GM10266 (cell line): Measurements from ENCODE around the gene ACOT13.
"Not testable (repeated sequence)": the region's sequence is repeated elsewhere in the genome, so short reads cannot be mapped to it uniquely, and the experiment has no call there.

Experiments used
- DNase-seq: peaks from one replicate; pipeline ENCODE4 v3.0.0; 2012; ENCODE audit errors: extremely low spot score
- CTCF ChIP-seq: IDR thresholded peaks from 2 replicates; pipeline ENCODE4 v1.5.1; 2012; ENCODE audit warnings: mild to moderate bottlenecking, low read depth; ENCODE audit not compliant: control insufficient read depth, insufficient read depth; ENCODE audit errors: missing control alignments

Gene ACOT13

DNA sequence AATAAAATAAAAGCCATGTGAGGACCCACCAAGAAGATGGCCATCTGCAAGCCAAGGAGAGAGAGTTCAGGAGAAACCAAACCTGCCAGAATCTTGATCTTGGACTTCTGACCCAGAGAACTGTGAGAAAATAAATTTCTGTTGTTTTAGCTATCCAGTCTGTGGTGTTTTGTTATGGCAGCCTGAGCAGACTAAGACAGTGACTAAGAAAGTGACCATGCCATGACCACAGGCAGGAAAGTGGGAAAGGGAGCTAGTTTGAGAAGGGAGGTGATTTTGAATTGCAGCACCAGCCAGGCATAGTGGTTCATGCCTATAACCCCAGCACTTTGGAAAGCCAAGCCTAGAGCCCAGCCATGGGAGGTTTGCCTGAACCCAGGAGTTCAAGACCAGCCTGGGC is 74.0 kb downstream of the ACOT13 start:
- DNase-seq, result no peak
- TF ChIP-seq CTCF, result no peak

GRCh38 chr6:24742216-24742738 is 75.4 kb downstream of the ACOT13 start:
- no peak for TF ChIP-seq CTCF
- no peak for DNase-seq

GRCh38 chr6:24743265-24743943 is 76.5 kb downstream of the ACOT13 start:
- peak; percentile 35 for DNase-seq

GRCh38 chr6:24743944-24744335 is 77.1 kb downstream of the ACOT13 start:
- TF ChIP-seq CTCF, result no peak
- DNase-seq, result peak; percentile 42

More at GRCh38 chr6:24743265-24743943, 76.5 kb downstream of the ACOT13 start:
- TF ChIP-seq CTCF, result no peak

GRCh38 chr6:24744911-24745310 is 78.0 kb downstream of the ACOT13 start:
- TF ChIP-seq CTCF, result no peak

DNA sequence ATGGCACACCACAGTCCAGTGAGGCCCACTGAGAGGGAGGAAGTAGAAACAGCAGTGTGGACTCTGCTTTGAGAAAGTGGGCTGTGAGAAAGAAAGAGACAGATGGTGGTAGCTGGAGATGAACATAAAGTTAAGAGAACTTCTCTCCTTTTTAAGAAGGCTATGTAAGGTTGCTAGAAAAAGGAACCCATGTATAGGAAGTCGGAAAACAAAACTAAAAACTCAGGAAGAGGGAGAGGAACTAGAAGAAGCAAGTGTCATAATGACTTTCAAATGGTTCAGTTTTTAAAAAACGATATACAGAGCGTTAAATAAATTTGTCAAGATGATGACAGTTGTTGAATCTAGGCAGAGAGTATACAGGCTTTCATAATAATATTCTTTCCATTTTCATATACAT is 82.4 kb downstream of the ACOT13 start:
- TF ChIP-seq CTCF, result no peak
- no peak for DNase-seq

More at GRCh38 chr6:24744911-24745310, 78.0 kb downstream of the ACOT13 start:
- DNase-seq, result no peak

DNA sequence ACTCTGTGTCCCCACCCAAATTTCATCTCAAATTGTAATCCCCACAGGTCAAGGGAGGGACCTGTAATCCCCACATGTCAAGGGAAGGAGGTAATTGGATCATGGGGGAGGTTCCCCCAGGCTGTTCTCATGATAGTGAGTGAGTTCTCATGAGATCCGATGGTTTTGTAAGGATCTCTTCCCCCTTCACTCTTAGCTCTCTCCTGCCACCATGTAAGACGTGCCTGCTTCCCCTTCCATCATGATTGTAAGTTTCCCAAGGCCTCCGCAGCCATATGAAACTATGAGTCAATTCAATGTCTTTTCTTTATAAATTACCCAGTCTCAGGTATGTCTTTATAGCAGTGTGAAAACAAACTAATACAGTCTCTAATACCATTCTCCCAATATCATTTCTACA is 84.0 kb downstream of the ACOT13 start:
- DNase-seq, result not testable (repeated sequence)
